ENCODE data around the gene PRR5. TPM values are rescaled to one million over a fixed set of nuclear protein-coding genes. Genes with fewer than 3 reads are reported as not detected.

The PRR5 gene
- total and polyA plus RNA-seq, 10 donors: 31.3 to 85.6 (median 76.7) TPM

DNA sequence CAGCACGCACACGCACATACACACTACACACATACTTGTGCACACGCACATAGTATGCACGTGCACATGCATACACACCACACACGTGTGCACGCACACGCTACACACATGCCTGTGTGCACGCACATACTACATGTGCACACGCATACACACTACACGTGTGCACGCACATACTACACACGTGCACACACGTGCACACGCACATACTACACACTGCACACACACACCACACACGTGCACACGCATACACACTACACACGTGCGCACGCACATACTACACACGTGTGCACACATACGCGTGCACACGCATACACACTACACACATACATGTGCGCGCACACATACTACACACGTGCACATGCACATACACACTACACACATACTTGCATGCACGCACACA is 30.7 kb downstream of the PRR5 start:
- H3K36me3 ChIP-seq: peaks cover 0 to 75% (median 2%) of the 10 kb centered on the region in 6 donors
- no peak overlapping the region for H3K4me3 ChIP-seq
- intact Hi-C loops (cut with DNase I; ENCODE audit: low total_unique reads): no loop called here
- TF ChIP-seq CTCF (IDR thresholded peaks at IDR 0.05 in 8 of 11, conservative IDR thresholded peaks at IDR 0.05 in 3 of 11) (no peak), POLR2AphosphoS5 (IDR thresholded peaks at IDR 0.05) (peak in 2 of 3 donors; percentile 35 to 60)
- WGBS, 5 donors: 91 to 93% (median 92%) methylated on average over 27 of the region's 27 CpGs
- H3K4me1 ChIP-seq: peaks cover 15 to 77% (median 51%) of the 10 kb centered on the region in 6 donors
- H3K27me3 ChIP-seq (replicated peaks in 1 of 7): no peaks in the 10 kb centered on the region
- DNase-seq: no peak
- H3K27ac ChIP-seq: no peak overlapping the region
- no peaks in the 10 kb centered on the region for H3K9me3 ChIP-seq

GRCh38 chr22:44733426-44734106 is 31.6 kb downstream of the PRR5 start:
- Histone ChIP-seq H3K27me3 (replicated peaks in 1 of 7) (no peaks in the 10 kb centered on the region), H3K27ac (peak overlapping the region in 1 of 8 donors; percentile 0), H3K9me3 (no peaks in the 10 kb centered on the region), H3K4me3 (no peak overlapping the region), H3K4me1 (peaks cover 9 to 70% (median 42%) of the 10 kb centered on the region in 6 donors), H3K36me3 (peaks cover 0 to 66% (median 2%) of the 10 kb centered on the region in 6 donors)
- no peak for TF ChIP-seq POLR2AphosphoS5 (IDR thresholded peaks at IDR 0.05)
- TF ChIP-seq POLR2A (IDR thresholded peaks at IDR 0.05): no peak
- no peak for TF ChIP-seq CTCF (IDR thresholded peaks at IDR 0.05 in 8 of 11, conservative IDR thresholded peaks at IDR 0.05 in 3 of 11)
- 69 to 91% (median 82%) methylated on average over 12 to 14 of the region's 14 CpGs for WGBS, 5 donors
- intact Hi-C loops (cut with DNase I; ENCODE audit: low total_unique reads): loop anchor here (2.0 kb wide), 1 partner anchor 37 kb away; no protein-coding TSS in a partner anchor
- no peak for DNase-seq

DNA sequence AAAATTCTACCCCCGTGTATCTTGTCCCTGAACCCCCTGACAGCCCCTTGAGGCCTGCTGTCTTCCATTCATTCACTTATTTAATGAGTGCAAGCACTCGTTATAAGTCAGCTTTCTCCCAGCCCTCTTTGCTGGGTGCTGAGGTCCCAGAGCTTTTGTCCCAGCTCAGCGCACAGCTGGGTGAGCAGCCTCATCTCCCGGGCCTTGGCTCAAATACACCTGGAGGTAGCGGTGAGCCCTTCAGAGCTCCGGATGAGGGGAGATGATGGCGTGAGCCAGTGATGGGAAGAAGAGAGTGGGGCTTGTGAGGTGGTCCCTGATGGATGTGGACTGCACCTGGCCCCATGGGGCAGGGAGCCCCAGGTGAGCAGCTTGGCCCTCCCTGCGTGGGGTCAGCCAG is 32.3 kb downstream of the PRR5 start:
- WGBS, 5 donors: 77 to 84% (median 78%) methylated on average over 8 of the region's 8 CpGs
- Histone ChIP-seq H3K36me3 (peaks cover 0 to 59% (median 2%) of the 10 kb centered on the region in 6 donors), H3K4me1 (peaks cover 3 to 63% (median 35%) of the 10 kb centered on the region in 6 donors), H3K27ac (peak overlapping the region in 1 of 8 donors; percentile 30), H3K9me3 (no peaks in the 10 kb centered on the region), H3K27me3 (replicated peaks in 1 of 7) (no peaks in the 10 kb centered on the region), H3K4me3 (no peak overlapping the region)
- TF ChIP-seq POLR2AphosphoS5 (IDR thresholded peaks at IDR 0.05): no peak
- TF ChIP-seq CTCF (IDR thresholded peaks at IDR 0.05 in 8 of 11, conservative IDR thresholded peaks at IDR 0.05 in 3 of 11): no peak
- no peak for TF ChIP-seq POLR2A (IDR thresholded peaks at IDR 0.05)
- intact Hi-C loops (cut with DNase I; ENCODE audit: low total_unique reads): loop anchor here (2.0 kb wide), 1 partner anchor 37 kb away; no protein-coding TSS in a partner anchor
- DNase-seq: no peak

- Histone ChIP-seq H3K27ac (peak overlapping the region in 3 of 8 donors; percentile 2 to 30 (median 3)), H3K36me3 (peaks cover 0 to 52% (median 2%) of the 10 kb centered on the region in 6 donors), H3K4me3 (no peak overlapping the region), H3K4me1 (peaks cover 0 to 56% (median 28%) of the 10 kb centered on the region in 6 donors), H3K27me3 (replicated peaks in 1 of 7) (no peaks in the 10 kb centered on the region), H3K9me3 (no peaks in the 10 kb centered on the region)
- intact Hi-C loops (cut with DNase I; ENCODE audit: low total_unique reads): loop anchor here (2.0 kb wide), 1 partner anchor 38 kb away; no protein-coding TSS in a partner anchor
- TF ChIP-seq POLR2AphosphoS5 (IDR thresholded peaks at IDR 0.05) (no peak), CTCF (IDR thresholded peaks at IDR 0.05 in 8 of 11, conservative IDR thresholded peaks at IDR 0.05 in 3 of 11) (no peak), POLR2A (IDR thresholded peaks at IDR 0.05) (no peak)
- 79 to 87% (median 83%) methylated on average over 16 to 23 of the region's 23 CpGs for WGBS, 5 donors
- DNase-seq: no peak
Observed at GRCh38 chr22:44734801-44735517, 33.0 kb downstream of the PRR5 start.
